GM19025 (cell line): ENCODE data around the gene HIF1AN.
"Not testable (repeated sequence)": the region's sequence is repeated elsewhere in the genome, so short reads cannot be mapped to it uniquely, and the experiment has no call there.

Experiments
- ATAC-seq: cut with Tn5 transposase; IDR thresholded peaks from one replicate; pipeline ENCODE4 v1.9.1; 2021; ENCODE audit warnings: mild to moderate bottlenecking, low read depth, moderate library complexity; ENCODE audit not compliant: unreplicated experiment

The HIF1AN gene

DNA sequence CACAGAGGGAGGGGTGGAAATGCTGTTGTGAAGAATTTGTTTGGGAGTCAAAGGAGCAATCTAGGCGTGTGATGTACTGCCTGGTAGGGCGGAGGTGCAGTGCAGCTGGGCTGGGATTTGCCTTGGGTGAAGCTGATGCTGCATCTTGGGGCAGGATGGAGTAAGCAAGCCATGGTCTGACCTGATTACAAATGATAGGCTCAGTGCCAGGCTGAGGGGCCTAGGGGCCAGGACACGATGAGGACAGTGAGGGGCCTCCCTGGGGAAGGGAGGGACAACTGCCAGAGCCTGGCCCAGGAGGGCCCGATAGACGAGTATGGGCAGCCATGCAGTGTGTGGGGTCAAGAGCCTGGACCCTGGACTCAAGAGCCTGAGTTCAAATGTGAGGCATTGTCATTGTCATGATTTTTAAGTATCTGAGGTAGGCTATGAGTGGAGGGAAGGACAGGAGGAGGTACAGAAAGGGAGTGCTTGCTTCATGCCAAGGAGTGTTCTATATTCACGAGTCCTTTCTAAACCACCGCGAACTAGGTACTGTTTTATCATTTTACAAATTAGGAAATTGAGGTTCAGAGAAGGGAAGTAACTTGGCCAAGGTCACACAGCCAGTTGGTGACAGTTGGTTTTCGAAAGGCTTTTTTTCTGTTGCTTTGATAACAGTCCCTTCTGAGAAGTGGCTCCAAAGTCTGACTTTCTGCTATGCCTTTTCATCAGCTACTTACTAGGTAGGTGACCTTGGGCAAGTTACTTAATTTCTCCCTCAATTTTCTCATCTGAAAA, 29.7 kb downstream of the HIF1AN start:
- no peak for ATAC-seq

DNA sequence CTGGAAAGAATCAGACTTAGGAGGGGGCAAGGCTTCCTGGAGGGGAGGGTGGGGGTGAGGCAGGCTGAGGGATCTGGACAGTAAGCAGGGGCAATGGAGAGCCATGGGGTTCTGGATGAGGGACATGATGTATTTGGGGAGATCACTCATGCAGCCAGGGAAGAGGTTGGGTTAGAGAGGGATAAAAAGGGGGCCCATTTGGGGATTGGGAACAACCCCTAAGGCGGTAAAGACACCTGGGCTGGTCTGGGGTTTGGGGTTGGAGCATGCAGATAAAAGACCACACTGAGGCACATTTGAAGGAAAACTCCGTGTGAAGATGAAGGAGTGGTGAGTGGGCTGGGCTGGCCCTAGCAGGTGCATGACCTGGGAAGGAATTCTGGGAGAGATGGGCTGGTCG, 30.8 kb downstream of the HIF1AN start:
- ATAC-seq, result no peak

DNA sequence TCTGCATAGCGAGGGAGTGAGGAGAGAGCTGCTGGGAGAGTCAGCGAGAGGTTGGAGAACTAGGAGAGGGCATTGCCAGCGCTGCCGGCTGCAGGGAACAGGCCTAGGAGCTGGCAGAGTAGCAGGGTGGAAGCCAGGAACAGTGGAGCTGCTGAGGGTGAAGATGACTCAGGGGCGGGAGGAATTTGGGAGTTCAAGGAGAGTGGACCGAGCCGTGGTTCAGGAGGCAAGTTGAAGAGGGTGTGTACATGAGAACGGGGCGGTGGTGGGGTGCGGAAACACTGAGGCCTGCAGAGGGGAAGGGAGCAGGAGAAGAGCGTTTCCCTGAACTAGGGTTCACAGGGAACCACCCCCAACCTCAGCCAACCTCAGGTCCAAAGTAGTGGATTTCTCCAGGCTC, 31.5 kb downstream of the HIF1AN start:
- no peak for ATAC-seq

DNA sequence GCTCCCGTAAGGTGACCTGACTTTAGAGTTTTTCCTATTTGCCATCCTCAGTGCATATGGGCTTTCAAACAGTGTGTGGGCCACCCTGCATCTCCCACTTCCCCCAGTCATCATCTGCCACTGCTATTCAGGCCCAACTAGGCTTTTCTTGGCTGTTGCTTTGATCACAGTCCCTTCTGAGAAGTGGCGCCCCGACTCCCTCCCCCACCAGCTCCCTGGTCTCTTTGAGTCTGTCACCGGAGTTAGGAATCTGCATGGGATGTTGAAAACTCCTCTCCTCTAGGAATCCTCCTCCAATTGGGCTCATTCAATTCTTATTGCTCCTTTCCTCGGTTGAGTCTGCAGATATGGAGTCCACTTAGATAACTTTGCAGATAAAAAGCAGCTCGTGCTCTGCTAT, 32.1 kb downstream of the HIF1AN start:
- no peak for ATAC-seq

DNA sequence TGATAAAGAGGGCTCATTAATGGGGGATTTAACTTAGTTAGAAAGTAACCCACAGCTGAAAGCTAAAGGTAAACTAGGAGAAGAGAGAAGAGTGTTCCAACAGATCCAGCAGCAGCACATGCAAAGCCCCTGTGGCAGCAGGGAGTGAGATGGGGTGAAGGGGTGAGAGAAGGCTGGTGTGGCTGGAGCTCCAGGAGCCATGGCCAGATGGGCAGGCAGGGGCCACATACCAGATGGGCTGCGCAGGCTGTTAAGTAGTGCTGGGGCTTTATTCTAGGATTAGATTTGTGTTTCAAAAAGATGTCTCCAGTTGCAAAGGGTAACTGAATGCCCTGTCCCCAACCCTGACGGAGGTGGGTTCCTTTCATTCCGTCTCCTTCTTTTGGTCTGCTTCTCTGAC, 33.2 kb downstream of the HIF1AN start:
- ATAC-seq, result no peak

DNA sequence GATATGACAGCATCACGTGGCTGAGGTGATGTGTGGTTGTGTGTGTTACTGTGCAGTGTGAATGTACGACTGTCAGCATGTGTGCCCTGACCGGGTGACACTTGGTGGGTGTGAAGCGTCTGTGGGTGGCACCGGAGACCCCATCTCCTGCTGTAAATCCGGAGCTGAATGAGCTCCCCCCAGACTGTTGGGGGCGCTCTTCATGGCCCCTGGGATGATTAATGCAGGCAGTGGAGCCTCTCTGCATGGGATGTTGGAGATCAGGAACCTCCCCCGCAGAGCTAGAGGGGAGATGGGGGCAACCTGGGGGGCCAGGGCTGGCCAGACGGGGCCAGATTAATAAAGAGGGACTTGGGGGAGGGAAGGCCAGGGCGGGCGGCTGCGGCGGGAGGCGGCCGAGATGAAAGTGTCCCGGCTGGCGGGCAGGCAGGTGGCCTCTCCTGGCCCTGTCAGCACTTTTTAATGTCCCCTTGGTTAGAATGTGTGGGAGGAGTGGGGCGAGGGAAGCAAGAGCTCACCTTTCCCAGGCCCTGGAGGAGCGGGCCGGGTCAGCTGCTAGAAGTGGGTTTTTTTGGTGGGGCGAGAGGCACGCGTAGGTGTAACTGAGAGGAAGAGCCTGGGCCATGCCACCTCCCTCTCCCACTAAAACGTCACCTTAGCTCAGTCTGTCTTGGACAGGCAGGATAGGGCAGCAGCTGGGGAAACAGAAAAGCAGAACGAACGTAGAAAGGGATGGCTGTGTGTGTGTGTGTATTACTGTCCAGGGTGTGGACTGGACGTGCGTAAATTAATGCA, 34.1 kb downstream of the HIF1AN start:
- ATAC-seq, result no peak

DNA sequence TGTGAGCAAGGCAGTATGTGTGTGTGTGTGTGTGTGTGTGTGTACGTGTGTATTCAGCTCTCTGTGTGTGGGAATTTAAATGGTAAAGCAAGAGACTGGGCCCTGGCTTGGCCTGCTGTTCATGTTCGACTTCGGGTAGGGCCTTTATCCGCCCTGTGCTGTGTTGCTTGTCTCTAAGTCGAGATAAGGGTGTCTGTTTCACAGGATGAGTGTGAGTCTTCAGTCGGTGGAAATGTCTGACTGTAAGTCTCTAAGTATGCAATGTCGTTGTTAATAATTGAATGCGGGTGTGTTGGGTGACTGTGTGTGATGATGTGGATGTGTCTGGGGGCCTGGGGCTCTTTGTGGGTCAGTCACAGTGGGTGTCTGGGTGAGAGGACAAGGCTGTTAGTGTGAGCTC, 34.8 kb downstream of the HIF1AN start:
- ATAC-seq, result no peak

DNA sequence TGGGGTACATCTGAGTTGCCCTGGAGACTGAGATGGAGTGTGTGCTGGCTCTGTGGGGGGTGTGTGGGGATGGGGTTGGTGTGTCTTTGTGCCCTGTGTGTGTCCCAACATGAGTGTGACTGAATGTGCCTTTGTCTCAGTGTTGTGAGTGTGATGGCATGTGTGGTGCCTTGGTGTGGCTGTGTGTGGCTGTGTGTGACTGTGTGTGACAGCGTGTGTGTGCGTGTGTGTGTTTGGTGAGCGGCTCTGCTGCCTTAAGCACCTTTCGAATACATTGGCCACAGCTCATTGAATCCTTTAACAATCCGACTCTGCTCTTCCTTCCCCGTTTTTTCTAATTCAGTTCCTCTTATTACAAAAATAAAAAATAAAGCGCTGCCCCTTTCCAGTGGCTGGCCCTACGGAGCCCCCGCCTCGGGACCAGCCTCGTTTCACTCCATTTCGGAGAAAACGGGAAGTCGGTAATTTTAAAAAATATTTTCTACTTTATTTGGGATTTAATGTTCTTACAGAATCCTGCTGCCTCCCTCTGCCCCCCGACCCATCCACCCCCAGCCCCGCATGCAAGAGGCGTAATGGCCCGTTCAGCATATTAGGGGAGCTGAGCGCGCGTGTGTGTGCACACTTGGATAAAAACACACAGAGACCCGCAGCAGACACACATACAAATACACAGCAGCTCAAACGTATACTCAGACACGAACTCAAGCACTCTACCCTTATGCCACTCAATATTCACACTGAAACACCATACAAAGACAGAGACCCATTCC, 35.5 kb downstream of the HIF1AN start:
- ATAC-seq, result no peak

DNA sequence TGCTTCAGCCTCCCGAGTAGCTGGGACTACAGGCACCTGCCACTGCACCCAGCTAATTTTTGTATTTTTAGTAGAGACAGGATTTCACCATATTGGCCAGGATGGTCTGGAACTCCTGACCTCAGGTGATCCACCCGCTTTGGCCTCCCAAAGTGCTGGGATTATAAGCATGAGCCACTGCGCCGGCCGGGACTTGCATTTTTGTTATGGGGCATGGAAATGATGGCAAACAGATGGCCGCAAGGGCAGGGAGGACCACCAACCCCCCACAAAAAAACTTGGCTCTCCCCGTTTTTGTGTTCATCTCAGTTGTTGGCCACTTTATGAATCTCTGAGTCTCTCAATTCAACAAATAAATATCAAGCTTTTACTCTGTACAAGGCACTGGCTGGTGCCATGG, 39.4 kb downstream of the HIF1AN start:
- not testable (repeated sequence) for ATAC-seq

DNA sequence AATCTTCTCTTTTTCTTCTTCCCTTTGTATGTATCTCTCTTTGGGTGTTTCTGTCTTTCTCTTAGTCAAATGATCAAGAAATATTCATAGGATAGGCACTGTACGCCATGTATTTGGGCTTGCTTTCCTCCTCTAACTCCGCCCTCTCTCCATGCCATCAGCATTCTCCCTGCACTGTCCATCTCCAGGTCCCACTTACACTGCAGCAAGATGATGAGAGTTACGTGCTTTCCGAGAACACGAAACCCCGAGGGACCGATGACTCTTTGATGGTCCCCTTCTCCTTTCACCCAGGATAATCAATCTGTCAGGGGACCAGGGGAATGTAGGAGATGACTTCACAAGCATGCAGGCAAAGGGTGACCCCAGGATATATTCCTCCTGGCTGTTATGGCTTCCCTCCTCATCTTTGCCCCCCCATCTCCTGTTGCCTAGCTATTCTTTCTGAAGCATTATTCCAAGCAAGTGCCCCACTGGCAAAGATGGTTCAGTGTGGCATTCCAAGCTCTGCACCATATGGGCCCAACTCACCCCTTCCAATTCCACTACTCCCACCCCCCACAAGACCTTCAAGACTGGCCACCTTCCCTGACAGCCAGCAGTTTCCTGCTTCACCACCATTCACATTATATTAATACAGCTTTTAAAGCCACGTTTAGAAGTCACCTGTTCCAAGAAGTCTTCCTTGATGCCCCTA, 40.0 kb downstream of the HIF1AN start:
- no peak for ATAC-seq

DNA sequence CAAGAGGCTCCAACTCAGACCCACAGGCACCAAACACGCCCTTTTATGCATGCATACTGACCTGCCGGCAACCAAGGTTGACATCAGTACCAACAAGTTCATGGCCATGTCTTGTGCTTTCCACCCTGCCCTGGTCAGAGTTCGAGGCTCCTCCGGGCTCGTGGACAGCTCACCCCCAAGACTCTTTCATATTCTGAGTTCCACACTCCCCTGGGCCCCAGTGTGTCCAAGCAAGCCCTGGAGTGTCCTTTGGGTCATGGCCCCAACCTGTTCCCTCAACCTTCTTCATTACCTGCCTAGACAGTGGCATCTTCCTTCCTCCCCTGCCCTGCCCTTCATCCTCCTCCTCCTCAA, 40.5 kb downstream of the HIF1AN start:
- ATAC-seq, result no peak

DNA sequence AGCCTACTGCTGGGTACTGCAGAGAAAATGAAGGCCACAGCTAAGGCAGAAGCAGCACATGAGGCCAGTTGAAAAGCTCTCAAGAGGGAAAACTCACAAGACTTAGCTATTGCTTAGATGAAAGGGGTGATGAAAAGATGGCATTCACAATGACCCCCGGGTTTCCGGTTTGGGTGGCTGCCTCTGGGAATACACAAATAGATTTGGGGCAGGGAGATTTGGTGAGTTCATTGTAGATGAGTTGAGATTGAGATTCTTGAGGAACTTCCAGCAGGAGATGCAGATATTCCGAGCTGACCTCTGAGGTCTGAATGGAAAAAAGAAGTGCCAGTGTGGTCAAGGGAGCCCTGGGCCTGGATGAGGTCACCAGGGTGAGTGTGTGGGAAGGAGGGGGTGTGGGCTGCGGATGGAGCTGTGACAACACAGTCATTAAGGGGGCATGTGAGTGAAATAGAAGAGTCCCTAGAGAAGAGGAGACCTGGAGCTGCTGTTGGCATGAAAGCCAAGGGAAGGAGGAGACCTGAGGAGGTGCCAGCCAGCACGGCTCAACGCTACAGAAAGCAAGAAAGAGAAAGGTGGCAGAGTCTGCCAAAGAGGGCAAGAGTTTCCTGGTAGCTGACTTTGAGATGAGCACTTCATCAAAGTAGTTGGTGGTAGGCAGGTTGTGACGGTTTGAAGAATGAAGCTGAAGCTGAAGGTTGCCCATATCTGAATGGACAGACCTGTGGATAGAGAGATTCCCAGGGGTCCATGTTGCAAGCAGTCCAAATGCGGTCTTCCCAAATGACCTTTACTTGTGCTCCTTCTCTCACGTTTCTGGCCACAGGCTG, 43.7 kb downstream of the HIF1AN start:
- no peak for ATAC-seq

DNA sequence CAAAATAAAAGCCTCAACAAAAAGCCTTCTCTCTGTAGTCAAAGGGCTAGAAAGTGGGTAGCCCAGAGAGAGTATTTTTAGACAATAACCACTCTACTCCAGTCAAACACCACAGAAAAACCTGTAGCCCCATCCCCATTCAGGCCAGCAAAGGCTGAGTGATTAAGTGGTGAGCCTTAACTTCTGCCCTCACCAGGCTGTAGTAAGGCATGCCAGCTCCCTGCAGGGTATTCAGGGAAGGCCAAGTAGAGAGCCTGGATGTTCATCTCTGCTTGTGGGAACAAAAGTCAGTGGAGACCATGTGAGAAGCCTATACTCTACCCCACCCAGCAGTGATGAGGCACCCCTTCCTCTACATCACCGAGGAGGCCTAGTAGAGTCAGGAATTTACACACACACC, 51.2 kb downstream of the HIF1AN start:
- ATAC-seq, result no peak

DNA sequence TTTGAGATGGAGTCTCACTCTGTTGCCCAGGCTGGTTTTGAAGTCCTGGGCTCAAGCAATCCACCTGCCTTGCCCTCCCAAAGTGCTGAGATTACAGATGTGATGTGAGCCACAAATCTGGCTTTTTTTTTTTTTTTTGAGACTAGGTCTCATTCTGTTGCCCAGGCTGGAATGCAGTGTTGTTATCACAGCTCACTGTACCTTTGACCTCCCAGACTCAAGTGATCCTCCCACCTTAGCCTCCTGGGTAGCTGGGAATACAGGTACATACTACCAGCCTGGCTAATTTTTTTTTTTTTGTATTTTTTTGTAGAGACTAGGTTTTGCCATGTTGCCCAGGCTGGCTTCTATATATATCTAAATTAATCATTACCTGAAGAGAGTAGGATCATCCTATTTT, 62.4 kb downstream of the HIF1AN start:
- ATAC-seq, result no peak

DNA sequence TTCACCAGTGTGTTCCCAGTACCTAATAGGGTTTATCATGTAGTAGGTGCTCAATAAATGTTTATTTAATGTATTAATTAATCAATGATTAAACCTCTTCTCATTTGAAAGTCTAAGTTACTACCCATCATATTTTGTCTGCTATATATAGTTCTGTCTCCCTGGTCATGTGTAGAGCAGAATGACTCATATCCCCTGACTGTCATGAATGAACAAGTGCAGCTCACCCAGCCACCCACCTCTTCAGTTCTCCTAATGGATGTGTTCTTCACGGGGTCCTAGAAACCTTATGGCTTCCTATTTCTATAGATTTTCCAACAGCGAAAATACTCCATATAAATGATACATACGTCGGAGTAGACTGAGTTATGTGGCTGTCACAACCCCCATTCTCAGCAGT, 64.5 kb downstream of the HIF1AN start:
- no peak for ATAC-seq

DNA sequence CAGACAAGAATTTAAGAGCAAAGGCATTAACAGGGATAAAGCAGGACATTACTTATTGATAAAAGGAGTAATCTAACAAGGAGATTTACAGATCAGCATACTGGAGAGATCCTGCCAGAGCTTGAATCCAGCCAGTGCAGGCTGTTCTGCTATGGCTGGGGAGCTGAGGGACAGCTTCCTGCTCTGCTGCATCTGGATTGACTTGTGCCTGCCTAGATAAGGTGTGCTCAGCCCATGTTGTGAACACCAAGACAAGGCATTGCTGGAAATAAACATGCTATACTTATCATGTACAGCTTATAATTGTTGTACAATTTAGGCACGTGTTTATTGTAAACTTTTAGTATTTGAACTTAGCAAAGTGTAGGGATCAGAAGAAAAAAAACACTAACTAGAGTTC, 71.7 kb downstream of the HIF1AN start:
- no peak for ATAC-seq
